Brain pericyte (primary cell): ENCODE data around the gene LTBP3.
"Not testable (repeated sequence)": the region's sequence is repeated elsewhere in the genome, so short reads cannot be mapped to it uniquely, and the experiment has no call there.

Experiments used
- DNase-seq: peaks from one replicate; pipeline ENCODE4 v3.0.0-alpha.2; 2012; ENCODE audit warnings: low read depth, low spot score

Gene LTBP3

DNA sequence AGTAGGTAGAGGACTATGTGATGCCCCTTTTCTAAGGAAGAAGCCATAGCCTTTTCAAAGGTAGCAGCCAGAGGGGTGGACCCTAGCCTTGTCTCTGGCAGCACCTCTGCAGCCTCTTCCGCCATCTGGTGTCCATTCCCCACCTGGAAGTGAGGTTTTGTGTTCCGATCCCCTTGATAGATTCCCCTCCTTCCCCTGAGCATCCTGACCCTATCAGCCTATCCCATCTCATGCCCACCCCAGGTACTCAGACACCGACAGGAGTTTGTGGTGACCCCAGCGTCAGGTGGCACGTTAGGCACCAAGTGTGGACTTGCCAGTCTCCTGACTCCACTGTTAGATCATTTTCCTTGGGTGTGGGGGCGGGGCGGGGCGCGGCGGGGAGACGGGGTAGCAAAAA, 13.8 kb upstream of the LTBP3 start:
- no peak for DNase-seq

DNA sequence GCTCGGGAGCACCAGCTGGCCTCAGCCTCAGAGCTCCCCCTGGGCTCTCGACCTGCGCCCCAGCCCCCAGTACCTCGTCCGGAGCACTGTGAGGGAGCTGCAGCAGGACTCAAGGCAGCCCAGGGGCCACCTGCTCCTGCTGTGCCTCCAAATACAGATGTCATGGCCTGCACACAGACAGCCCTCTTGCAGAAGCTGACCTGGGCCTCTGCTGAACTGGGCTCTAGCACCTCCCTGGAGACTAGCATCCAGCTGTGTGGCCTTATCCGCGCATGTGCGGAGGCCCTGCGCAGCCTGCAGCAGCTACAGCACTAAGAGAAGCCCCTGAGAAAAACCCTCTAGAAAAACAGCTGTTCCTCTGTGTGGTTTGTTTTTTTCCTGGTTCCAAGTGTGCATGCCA, 13.3 kb upstream of the LTBP3 start:
- DNase-seq: no peak

DNA sequence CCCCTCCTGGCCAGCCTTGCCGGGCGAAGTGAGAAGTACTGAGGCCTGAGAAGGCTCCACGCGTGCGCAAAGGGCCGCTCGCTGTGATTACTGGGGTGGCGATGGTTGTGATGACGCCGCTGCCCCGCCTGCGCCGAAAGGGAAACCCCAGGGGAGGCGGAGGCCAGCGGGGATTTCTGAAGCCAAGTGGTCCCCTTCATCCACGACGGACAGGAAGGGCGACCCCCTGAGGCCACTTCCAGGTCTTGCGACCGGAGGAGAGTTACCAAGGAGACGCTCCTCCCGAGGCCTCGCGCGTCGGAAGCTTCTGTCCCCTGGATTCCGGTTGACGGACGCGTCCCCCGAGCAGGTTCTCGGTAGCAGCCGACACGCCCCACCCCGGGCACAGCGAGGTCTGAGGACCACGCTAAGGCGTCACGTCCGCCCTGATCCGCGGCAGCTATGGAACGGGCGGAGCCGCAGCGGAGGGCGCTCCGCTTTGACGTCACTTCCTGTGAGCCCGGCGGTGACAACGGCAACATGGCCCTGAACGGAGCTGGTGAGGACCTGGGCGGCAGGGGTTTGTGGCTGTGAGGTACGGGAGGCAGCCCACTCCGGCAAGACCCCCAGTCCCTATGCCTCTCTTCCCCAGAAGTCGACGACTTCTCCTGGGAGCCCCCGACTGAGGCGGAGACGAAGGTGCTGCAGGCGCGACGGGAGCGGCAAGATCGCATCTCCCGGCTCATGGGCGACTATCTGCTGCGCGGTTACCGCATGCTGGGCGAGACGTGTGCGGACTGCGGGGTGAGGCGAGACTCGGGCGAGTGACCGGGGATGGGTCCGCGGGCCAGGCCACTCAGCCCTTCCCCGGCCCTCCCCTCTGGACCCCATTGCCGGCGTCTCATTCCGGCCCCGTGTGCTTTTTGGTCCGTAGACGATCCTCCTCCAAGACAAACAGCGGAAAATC, 12.1 kb upstream of the LTBP3 start, which contains the start of gene ZNRD2:
ZNRD2 (plus strand) TSS at position 505 of the 946 bp plus-strand sequence; CDS start at position 520, 15 bp downstream.
- peak; percentile 89 for DNase-seq

DNA sequence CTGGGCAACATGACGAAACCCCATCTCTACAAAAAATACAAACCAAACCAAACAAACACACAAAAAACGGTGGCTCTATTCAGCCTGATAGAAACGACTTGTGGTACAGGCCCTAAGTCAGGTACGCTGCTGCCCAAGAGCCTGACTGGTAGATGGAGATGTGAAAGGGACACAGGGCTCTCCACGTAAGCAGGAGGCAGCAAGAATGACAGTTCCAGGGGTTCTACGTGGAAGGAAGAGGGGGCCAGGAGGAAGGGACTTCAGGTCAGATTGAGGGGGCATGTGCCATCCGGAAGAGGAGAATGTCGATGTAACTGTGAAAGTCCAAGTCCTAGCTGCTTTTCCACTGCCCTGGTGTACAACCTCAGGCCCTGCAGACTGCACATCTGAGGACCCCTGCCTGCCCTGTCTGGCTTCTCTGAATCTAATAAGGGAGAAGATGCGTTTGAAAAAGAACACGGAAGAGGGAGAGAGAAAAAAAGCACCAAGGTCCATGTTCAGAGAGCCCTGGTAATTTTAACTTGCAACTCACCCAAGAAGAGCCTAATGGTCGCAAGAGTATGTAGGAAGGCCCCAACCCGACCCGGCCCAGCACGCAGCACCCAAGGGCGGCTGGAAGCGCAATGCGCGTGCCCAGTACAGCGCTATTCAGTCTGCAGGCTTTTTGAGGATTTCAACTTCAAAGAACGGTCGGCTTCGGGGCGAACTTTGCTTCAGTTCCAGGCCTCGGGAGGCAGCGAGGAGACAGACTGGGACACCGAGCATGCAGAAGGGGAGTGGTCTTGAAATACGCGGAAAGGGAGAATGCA, 11.2 kb upstream of the LTBP3 start:
- no peak for DNase-seq

DNA sequence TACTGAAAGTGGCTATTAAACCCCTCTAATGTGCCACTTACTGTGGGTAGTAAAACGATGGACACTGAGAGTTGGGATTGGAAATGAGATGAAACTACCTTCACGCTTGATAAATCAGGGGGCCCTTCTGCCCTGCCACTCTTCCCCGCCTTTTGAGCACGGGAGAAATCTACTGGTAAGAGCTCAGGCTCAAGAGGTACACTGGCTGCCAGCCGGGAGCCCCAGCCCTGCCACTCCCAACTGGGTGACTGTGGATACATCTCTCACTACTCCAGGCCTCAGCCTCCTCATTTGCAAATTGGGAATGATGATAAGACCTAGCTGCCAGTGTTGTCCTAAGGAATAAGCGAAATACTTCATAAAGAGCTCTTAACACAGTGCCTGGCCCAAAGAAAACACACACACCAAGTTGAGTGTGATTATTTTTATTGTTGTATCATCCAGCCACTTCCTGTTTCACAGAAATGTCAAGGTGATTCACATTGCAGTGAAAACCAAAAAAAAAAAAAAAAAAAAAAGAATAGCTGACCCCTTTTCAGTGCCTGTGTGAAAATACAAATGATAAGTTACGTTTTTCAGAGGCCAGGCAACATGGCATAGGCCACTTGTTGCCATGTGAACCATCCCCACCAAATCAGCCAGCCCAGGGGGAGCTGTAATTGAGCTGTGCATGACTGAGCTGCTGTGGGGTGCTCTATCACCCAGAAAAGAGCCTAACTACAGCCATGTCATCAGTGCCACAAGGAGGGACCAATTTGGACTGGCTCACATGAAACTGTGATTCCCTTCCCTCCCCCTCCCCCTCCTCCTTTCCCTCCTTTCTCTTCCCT, 7.7 kb upstream of the LTBP3 start:
- DNase-seq: no peak

DNA sequence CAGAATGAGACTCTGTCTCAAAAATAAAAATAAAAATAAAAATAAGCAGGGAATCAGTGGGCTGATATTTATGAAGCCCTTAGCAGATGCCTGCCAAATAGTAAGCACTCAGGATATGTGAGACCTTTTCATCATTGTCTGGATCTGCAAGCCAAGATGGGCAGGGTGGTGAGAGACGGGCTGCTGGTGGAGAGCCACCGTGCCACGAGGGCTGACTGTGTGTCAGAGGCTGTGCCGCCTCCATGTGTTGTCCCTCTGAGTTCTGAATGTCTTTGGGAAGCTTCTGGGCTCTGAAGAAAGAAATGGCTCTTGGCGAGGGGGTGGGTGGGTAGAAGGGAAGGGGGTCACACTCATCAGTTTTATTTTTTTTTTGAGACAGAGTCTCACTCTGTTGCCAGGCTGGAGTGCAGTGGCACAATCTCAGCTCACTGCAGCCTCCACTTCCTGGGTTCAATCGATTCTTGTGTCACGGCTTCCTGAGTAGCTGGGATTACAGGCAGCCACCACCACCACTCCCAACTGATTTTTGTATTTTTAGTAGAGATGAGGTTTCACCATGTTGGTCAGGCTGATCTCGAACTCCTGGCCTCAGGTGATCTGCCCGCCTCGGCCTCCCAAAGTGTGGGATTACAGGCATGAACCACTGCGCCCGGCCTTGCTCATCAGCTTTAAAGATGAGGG, 6.9 kb upstream of the LTBP3 start:
- DNase-seq: not testable (repeated sequence)

DNA sequence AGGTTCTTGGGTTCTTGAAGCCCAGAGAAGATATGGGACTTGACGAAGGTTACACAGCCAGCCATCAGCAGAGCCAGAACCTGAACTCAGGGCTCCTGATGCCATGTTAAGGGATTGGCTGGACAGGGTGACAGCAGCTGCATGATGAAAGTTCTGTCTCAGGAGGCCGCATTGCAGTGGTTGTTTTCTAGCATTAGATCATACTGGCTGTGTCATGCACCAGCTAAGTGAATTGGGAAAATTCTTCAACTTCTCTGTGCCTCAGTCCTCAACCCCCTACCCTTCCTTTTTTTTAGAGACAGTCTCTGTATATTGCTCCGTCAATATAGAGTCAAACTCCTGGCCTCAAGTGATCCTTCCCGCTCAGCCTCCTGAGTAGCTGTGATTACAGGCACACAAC, 5.4 kb upstream of the LTBP3 start:
- DNase-seq: no peak

DNA sequence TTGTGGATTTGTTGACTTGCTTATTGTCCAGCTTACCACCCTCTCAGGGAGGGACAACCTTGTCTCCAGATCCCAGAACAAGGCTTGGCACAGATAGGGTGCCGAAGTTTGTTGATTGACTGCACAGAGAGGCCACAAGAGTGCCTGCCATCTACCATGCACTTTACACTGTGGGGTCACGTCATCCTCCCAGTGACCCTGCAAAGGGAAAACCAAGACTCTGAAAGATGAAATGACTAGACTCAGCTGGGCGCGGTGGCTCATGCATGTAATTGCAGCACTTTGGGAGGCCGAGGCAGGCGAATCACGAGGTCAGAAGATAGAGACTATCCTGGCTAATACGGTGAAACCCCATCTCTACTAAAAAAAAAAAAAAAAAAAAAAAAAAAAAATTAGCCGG, 4.6 kb upstream of the LTBP3 start:
- DNase-seq: no peak

DNA sequence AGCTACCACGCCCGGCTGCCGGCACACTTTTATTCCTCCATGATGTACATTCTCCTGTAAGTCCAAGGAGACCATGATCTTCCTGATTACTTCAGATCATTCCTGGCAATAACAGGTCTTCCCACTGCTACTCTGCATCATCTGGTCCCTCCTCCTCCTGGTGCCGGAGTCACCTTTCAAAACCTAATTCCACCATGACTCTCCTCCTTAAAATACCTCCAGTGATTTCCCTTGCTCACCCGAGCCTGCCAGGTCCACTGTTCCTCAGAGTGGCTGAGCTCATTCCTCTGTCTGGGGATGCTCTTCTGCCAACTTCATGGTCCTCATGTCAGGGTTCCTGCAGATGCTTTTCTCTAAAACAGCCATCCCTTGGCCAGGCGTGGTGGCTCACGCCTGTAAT, 3.9 kb upstream of the LTBP3 start:
- DNase-seq: no peak

DNA sequence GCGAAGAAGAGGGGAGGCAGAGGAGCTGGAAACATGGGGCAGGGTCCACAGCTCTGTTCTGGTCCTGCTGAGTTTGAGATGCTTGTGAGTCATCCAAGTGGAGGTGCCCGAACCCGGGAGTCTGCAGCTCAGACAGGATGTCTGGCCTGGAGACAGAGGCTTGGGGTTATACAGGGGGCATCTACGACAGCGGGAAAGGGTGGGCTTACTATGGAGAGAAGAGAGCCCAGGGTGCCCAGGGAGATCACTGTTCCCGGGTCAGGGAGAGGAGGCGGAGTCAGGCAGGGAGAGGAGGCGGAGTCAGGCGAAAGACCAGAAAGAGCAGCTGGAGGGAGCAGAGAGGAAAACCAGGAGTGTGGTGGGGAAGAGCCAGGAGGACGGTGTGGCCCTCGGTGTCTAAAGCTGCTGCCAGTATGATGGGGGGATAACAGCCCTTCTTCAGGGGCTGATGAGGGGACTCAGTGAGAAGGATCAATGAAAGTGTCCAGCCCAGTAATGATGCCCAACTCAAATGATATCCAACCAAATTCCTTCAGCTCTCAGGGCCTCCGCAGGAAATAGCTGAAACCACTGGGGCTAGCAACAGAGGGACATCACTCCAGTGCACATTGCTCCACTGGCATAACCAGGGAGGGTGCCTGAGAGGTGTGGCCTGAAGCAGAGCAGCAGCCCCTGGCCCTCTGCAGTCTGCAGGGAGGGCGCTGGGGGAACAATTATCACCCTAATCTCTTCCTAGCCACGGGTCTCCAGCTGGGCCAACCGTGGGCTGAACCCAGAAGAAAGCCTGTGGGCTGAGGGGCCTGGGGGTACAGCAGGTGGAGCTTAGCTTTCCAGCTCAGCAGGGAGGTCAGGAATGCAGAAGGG, 2.6 kb upstream of the LTBP3 start:
- DNase-seq: peak; percentile 72

DNA sequence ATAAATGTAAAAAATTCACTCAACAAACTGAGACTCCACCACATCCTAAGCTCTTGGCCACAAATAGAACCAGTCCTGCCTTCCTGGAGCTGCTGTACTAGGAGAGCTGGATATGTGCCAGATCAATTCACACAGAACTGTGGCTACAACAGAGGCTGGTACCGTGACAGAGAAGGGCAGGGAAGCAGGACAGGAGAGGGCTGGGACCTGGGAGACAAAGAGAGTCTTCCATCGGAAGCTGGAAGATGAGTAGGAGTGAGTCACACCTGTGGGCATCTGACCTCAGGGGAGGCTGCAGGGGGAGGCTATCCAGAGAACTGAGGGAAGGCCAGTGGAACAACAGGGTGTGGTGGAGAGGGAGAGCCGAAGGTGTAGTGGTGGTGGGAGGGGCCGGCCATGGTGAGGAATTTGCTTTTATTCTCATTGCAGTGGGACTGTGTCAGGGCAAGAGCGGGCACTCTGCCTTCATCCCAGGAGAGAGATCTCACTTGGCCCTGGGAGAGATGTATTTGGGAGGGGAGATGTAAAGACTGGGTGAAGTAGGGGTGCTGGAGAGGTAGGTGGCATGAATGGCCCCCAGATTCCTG, 1.9 kb upstream of the LTBP3 start:
- no peak for DNase-seq

DNA sequence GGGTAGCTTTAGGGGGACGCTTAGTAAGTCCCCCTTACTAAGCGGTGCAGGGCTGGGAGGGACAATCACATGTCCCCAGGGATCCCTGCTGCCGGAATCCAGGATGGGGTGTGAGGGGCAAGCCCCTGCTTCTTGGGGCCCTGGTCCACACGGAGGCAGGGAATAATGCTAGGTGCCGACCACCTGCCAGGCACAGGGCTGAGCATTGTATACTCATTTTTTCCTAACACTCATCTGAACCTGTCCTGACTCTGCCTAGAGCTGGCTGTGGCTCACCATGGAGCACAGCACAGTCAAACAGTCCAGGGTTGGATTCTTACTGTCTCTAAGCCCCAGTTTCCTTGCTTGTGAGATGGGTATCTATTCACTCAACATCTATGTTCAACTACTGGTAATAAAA, 1.4 kb upstream of the LTBP3 start:
- no peak for DNase-seq

DNA sequence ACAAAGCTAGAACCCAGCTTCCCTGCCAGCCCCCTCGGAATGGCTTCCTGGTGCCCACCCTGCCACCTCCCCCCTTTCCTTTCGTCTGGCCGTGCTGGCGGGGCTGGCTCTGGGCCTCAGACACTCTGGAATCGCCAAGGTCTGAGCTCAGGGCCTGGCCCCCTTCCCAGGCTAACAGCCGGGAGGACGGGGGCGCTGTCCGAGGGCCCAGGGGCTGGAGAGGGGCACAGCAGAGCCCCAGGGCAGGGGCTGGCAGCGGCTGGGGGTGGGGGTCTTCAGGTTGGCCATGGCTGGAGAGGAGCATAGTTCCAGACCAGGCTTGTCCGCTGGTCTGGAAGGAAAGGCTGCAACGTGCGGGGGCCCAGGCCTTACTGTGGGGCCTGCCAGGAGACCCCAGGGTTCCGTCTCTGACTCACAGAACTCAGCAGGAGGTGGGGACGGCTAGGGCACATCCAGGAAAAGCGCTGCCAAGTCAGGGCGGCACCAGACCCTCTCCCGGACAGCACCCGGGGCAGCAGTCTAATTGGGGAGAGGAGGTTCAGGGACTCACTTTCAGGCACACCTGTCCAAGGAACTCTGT, 861 bp upstream of the LTBP3 start:
- DNase-seq: no peak

DNA sequence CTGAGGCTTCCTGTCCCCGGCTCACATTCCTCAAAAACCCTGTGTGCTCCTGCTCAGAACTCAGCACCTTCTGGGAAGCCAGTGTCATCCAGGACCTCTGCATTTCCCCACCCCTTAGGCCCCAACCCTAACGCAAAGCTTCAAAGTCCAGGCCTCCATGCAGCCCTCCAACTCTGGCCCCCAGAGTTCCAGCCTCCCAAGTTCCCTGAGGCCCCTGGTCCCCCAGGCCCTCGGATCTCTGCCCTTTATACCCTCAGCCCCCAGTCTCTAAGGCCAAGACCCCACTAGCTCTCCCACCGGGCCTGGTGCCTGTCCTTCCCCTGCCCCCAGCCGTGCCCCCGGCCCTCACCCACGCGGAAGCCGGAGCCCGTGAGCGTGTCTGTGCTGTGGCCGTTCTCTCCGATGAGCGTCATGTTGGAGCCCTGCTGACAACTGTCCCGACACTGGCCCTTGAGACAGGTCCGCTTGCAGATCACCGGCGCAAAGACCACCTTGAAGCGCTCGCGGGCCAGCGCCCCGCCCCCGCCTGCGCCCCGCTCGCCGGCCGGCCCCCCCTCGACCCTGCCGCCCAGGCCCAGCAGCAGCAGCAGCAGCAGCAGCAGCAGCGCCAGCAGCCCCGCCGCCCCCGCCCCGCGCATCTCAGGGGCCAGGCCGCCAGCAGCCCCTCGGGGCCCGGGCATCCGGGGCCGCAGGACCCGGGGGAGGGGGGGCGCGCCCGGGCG, 718 bp downstream of the LTBP3 start:
- no peak for DNase-seq

DNA sequence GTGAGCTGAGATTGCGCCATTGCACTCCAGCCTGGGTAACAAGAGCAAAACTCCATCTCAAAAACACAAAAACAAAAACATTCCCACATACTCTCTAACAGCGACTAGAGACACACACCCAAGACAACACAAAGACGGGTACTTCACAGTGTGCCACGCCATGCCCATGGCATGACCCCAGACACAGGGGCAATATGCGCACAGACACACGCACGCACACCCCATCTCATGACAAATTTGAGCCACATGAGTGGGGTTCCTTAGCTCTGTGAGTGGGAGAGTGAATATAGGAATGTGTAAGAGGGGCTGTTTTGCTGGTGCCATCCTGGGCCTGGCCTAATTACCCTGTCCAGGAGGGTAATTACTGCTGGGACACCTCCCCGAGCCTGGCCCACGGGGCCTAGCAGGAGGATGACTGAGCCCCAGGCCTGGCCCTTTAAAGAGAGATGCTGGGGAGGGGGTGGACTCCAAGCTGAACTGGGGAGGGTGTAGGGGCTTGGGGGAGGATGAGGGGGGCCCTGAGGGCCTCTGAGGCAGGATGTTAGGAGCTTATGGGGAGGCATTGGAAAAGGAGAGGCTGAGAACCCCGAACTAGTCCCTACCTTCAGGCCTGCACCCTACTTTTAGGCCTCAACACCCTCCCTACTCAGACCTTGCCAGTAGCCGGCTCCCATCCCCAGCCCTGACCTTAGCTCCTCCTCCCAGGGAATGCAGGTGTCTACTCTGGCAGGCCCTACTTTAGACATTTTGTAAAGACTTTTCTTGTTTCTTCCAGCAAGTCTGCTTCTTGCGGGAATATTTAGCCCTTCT, 1.5 kb downstream of the LTBP3 start:
- no peak for DNase-seq

DNA sequence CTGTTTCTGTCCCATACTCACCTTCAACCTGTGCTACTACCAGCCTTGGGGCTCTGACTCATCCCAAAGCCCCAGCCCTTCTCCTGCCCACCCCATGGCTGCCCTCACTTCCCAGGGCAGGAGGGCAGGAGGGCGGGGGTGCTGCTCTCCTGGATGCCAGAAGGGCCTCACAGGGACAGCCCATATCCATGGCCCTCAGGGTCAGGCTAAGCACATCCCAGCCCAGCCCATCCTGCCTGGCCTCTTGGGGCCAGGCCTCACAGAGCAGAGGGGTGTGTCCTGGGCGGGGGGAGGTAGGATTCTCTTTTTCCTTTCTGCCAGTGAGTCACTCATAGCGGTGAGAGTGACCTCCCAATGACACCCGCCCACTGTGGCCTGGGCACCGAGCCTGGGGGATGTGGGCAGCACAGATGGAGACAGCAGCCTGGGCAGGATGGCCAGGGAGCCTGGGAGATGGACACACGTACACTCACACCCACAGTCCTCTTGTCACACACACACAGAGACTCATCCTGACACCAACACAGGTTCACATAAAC, 2.4 kb downstream of the LTBP3 start:
- DNase-seq: no peak

DNA sequence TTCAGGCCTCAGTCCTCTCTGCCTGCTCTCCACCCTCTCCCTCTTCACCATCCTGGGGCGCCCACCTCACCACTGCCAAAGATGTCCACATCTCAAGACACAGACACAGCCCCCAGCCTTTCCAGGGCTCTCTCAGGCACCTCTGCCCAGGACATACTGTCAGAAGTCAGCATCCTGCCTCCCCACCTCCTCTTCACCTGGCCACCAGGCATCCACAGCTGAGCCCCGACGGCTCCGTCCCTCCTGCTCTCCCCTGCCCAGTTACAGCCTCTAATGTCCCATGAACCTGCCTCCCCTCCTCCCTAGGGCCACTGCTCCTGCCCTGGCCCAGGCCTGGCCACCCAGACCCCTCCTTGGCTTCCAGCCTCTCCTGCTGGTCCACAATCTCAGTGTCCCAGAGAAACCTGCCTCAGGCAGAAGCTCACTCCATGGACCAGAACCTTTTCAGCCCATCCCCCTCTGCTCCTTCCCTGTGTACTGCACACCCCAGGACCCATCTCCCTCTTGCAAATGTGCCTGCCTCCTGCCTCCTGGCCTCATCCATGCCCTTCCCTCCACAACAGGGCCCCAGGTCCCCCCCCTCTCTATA, 3.2 kb downstream of the LTBP3 start:
- DNase-seq: no peak
